ENCODE results near the gene APBA2. TPM values are rescaled to one million over a fixed set of nuclear protein-coding genes. Genes with fewer than 3 reads are reported as not detected.
A peak's percentile ranks its signal among the peaks of the same experiment; 100 is the strongest.
"Not testable (repeated sequence)": the region's sequence is repeated elsewhere in the genome, so short reads cannot be mapped to it uniquely, and the experiment has no call there.

APBA2 gene
- total and polyA plus RNA-seq, 10 donors, result 5.8 to 33.8 (median 18.3) TPM

- DNase-seq, result peak; percentile 66
- TF ChIP-seq POLR2A (IDR thresholded peaks at IDR 0.05), result no peak
- no peak for TF ChIP-seq CTCF (IDR thresholded peaks at IDR 0.05 in 8 of 11, conservative IDR thresholded peaks at IDR 0.05 in 3 of 11)
- TF ChIP-seq POLR2AphosphoS5 (IDR thresholded peaks at IDR 0.05), result no peak
- Histone ChIP-seq H3K27ac (peak overlapping the region in 2 of 8 donors; percentile 76 to 78), H3K27me3 (replicated peaks in 1 of 7) (peaks cover 0 to 37% (median 18%) of the 10 kb centered on the region in 7 donors), H3K36me3 (no peaks in the 10 kb centered on the region), H3K9me3 (no peaks in the 10 kb centered on the region), H3K4me1 (peaks cover 0 to 36% (median 19%) of the 10 kb centered on the region in 6 donors), H3K4me3 (no peak overlapping the region)
- intact Hi-C loops (cut with DNase I; ENCODE audit: low total_unique reads), result no loop called here
- WGBS, 5 donors, result 88 to 91% (median 90%) methylated on average over 16 to 18 of the region's 18 CpGs
These were observed 2.6 kb downstream of the APBA2 start for GRCh38 chr15:28888302-28888894.

GRCh38 chr15:28888900-28889299 is 3.1 kb downstream of the APBA2 start:
- Histone ChIP-seq H3K9me3 (no peaks in the 10 kb centered on the region), H3K36me3 (no peaks in the 10 kb centered on the region), H3K27ac (peak overlapping the region in 2 of 8 donors; percentile 65 to 76), H3K4me1 (peaks cover 0 to 36% (median 19%) of the 10 kb centered on the region in 6 donors), H3K27me3 (replicated peaks in 1 of 7) (peaks cover 0 to 37% (median 18%) of the 10 kb centered on the region in 7 donors), H3K4me3 (no peak overlapping the region)
- TF ChIP-seq POLR2AphosphoS5 (IDR thresholded peaks at IDR 0.05) (no peak), CTCF (IDR thresholded peaks at IDR 0.05 in 8 of 11, conservative IDR thresholded peaks at IDR 0.05 in 3 of 11) (no peak), POLR2A (IDR thresholded peaks at IDR 0.05) (no peak)
- peak; percentile 69 for DNase-seq
- WGBS, 5 donors, result 80 to 92% (median 88%) methylated on average over 8 to 10 of the region's 10 CpGs
- intact Hi-C loops (cut with DNase I; ENCODE audit: low total_unique reads), result no loop called here

GRCh38 chr15:28889346-28889745 is 3.6 kb downstream of the APBA2 start:
- Histone ChIP-seq H3K9me3 (no peaks in the 10 kb centered on the region), H3K4me3 (no peak overlapping the region), H3K36me3 (no peaks in the 10 kb centered on the region), H3K4me1 (peaks cover 0 to 36% (median 19%) of the 10 kb centered on the region in 6 donors), H3K27ac (peak overlapping the region in 2 of 8 donors; percentile 65 to 76), H3K27me3 (replicated peaks in 1 of 7) (peaks cover 0 to 37% (median 18%) of the 10 kb centered on the region in 7 donors)
- DNase-seq, result peak; percentile 64
- TF ChIP-seq POLR2A (IDR thresholded peaks at IDR 0.05), result no peak
- intact Hi-C loops (cut with DNase I; ENCODE audit: low total_unique reads), result no loop called here
- WGBS, 5 donors, result 89 to 100% (median 93%) methylated on average over 3 of the region's 3 CpGs

- H3K27me3 ChIP-seq (replicated peaks in 1 of 7), result peaks cover 0 to 34% (median 18%) of the 10 kb centered on the region in 7 donors
- H3K4me3 ChIP-seq; intact Hi-C loops (cut with DNase I; ENCODE audit: low total_unique reads): not testable (repeated sequence)
These were observed 4.1 kb downstream of the APBA2 start for GRCh38 chr15:28889871-28890270.

GRCh38 chr15:28890291-28890690 is 4.5 kb downstream of the APBA2 start:
- H3K9me3 ChIP-seq; DNase-seq; intact Hi-C loops (cut with DNase I; ENCODE audit: low total_unique reads); H3K4me3 ChIP-seq; H3K36me3 ChIP-seq: not testable (repeated sequence)
- H3K27ac ChIP-seq, result peak overlapping the region in 5 of 8 donors; percentile 15 to 76 (median 46)
- peaks cover 0 to 30% (median 15%) of the 10 kb centered on the region in 6 donors for H3K4me1 ChIP-seq
- 83 to 92% (median 84%) methylated on average over 4 of the region's 4 CpGs for WGBS, 5 donors
- peaks cover 0 to 33% (median 14%) of the 10 kb centered on the region in 7 donors for H3K27me3 ChIP-seq (replicated peaks in 1 of 7)

More at GRCh38 chr15:28889871-28890270, 4.1 kb downstream of the APBA2 start:
- H3K36me3 ChIP-seq, H3K9me3 ChIP-seq, DNase-seq: not testable (repeated sequence)
- Histone ChIP-seq H3K4me1 (peaks cover 0 to 35% (median 19%) of the 10 kb centered on the region in 6 donors), H3K27ac (peak overlapping the region in 3 of 8 donors; percentile 46 to 76 (median 65))
- WGBS, 5 donors, result 86 to 98% (median 94%) methylated on average over 6 of the region's 6 CpGs
